ENCODE measurements around the gene PTPRN2. TPM values are rescaled to one million over a fixed set of nuclear protein-coding genes. Genes with fewer than 3 reads are reported as not detected.

The PTPRN2 gene
- total RNA-seq, 4 donors from 2014 or later = 6.6 to 10.7 (median 8.2) TPM

DNA sequence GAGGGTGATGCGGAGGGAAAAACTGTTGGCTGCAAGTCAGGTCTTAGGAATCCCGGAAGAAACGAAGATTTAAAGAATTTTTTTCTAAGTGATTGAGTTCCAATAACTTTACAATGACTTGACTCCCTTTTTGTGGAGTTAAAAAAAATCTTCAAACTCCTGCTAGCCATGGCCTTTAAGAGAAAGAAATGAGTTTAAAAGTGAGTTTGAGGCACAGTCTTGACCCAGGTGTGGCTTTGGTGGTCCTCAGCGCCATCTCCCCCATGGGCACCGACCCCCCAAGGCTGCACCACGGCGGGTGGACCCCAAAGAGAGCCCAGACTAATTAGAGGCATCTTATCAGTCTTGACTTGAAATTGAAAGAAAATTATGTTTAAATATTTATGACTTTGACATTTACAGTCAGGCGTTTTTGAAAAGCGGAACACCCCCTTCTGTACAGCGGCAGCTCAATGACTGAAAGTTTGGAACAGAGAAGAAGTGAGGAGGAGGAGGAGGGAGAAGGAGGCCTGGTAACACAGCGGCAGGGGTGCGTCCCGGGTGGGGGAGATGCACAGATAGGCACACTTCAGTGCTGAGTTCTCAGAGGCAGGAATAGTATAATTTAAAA lies 901.2 kb downstream of the PTPRN2 start:
- peak in 1 of 2 donors; percentile 1 for DNase-seq (ENCODE audit: low spot score in 2 of 2)
- WGBS, 2 donors = 21 to 28% methylated on average over 13 of the region's 13 CpGs
- Histone ChIP-seq H3K36me3 (peaks cover 0 to 11% (median 0%) of the 10 kb centered on the region in 3 donors), H3K4me3 (no peak overlapping the region), H3K27me3 (peaks cover 0 to 84% of the 10 kb centered on the region in 2 donors), H3K4me1 (peaks cover 0 to 59% (median 6%) of the 10 kb centered on the region in 4 donors), H3K9me3 (no peaks in the 10 kb centered on the region), H3K27ac (no peak overlapping the region)
- TF ChIP-seq, protein P1, sequence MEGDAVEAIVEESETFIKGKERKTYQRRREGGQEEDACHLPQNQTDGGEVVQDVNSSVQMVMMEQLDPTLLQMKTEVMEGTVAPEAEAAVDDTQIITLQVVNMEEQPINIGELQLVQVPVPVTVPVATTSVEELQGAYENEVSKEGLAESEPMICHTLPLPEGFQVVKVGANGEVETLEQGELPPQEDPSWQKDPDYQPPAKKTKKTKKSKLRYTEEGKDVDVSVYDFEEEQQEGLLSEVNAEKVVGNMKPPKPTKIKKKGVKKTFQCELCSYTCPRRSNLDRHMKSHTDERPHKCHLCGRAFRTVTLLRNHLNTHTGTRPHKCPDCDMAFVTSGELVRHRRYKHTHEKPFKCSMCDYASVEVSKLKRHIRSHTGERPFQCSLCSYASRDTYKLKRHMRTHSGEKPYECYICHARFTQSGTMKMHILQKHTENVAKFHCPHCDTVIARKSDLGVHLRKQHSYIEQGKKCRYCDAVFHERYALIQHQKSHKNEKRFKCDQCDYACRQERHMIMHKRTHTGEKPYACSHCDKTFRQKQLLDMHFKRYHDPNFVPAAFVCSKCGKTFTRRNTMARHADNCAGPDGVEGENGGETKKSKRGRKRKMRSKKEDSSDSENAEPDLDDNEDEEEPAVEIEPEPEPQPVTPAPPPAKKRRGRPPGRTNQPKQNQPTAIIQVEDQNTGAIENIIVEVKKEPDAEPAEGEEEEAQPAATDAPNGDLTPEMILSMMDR (IDR thresholded peaks at IDR 0.05) = no peak
- TF ChIP-seq POLR2A (IDR thresholded peaks at IDR 0.05) (no peak), EP300 (IDR thresholded peaks at IDR 0.05) (no peak)

DNA sequence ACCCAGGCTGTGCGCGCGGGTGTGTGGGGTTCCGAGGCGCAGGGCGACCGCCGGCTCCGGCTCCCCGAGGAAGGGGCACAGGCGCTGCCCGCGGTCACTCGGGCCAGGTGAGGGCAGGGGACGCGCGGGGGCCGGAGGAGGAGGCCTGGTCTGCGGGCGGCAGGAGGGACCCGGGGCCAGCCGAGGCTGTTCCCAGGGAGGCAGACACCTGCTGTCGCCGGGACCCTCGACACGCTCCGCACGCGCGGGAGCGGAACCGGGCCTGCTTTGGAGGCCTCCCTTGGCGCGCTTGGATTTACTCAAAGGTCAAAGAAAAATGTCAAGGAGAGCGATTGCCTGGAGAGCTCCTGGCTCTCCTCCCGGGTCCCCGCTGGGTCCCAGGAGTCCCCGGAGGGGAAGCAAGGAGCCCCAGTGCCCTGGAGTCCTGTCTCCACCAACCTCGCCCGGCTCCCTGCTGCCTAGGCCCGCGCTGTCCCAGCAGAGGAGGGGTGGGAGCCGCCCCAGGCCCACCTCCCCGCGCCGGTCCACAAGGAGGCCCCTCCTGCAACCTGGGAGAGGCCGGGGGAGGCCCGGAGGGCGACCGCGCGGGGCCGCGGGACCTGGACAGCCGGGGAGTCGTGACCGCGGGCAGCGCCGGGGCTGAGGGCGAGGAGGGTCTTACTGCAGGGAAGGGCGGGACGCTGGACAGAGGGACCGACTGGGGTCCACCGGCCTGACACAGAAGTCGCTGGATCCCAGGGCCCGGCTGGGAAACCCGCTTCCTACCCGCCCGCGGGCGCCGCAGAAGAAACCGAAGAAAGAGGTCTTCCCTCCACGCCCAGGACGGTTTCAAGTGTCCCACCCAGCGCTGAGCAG lies 902.0 kb downstream of the PTPRN2 start:
- 20 to 26% methylated on average over 33 to 52 of the region's 77 CpGs for WGBS, 2 donors
- Histone ChIP-seq H3K4me3 (no peak overlapping the region), H3K9me3 (no peaks in the 10 kb centered on the region), H3K27ac (no peak overlapping the region), H3K27me3 (peaks cover 0 to 80% of the 10 kb centered on the region in 2 donors), H3K4me1 (peaks cover 0 to 54% (median 6%) of the 10 kb centered on the region in 4 donors), H3K36me3 (peaks cover 0 to 11% (median 0%) of the 10 kb centered on the region in 3 donors)
- TF ChIP-seq POLR2A (IDR thresholded peaks at IDR 0.05) (no peak), EP300 (IDR thresholded peaks at IDR 0.05) (no peak)
- TF ChIP-seq, protein P1 (IDR thresholded peaks at IDR 0.05) = no peak
- DNase-seq (ENCODE audit: low spot score in 2 of 2) = peak in 1 of 2 donors; percentile 7

DNA sequence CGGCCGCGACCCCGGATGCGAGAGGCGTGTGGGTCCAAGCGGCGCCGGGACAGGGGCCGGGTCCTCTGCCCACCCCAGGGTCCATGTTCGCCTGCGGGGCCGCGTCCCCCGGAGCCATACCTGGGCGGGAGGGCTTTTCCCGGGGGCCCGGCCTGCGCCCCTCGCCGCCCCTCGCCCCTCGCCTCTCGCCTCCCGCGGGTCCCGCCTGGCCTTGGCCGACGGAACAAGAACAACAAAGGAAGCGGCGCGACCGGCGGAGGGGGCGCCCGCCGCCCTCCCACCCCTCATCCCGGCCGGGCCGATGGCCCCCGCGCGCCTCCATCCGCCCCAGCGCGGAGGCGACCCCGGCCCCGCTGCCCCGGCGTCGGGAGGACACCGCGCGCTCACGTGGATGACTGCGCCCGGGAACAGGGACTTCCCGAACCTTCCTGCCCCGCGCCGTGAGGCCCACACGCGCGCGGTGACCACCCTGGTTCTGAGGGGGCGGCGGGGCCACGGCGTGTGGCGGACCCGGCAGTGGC lies 902.7 kb downstream of the PTPRN2 start:
- Histone ChIP-seq H3K4me1 (peaks cover 0 to 48% (median 4%) of the 10 kb centered on the region in 4 donors), H3K27ac (no peak overlapping the region), H3K36me3 (peaks cover 0 to 11% (median 0%) of the 10 kb centered on the region in 3 donors), H3K27me3 (peaks cover 0 to 77% of the 10 kb centered on the region in 2 donors), H3K4me3 (peak overlapping the region in 1 of 4 donors; percentile 43), H3K9me3 (no peaks in the 10 kb centered on the region)
- TF ChIP-seq, protein P1 (IDR thresholded peaks at IDR 0.05) = no peak
- TF ChIP-seq EP300 (IDR thresholded peaks at IDR 0.05) = no peak
- no peak for TF ChIP-seq POLR2A (IDR thresholded peaks at IDR 0.05)
- DNase-seq (ENCODE audit: low spot score in 2 of 2) = peak in 1 of 2 donors; percentile 1
- 1% methylated on average over 25 of the region's 72 CpGs; no CpG with 5 or more reads in 1 of the 2 donors for WGBS, 2 donors

DNA sequence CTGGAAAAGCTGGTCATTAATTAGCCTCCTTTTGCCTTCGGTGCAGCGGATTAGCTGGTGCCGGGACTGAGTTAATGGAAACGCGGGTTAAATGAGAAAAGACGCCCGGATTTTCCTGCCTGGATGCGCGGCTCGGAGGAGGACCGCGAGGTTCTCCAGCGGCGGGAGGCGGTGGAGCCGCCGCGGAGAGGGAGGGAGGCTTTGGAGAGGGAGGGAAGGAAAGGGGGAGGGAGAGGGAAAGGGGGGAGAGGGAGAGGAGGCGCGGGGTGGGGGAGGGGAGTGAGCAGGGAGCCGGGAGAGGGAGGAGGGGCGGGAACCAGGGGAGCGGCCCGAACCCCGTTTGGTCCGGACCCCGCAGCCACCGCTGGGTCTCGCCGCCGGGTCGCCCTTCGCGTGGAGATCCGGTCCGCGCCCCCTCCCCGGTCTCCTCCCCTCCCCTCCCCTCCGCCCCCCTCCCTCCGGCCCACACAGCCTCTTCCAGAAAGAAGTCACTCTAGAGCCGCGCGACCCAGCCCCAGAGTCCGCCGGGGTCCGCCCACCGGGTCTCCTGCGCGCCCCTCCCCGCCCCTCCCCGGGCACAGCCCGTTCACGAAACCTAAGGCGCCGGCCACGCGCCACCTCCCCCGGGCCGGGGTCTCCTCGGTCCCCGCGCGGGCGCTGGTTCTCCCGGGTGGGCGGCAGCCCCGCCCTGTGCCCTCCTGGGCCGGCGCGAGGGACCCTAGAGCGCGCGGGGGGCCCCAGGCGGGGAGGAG lies 903.3 kb downstream of the PTPRN2 start:
- H3K27ac ChIP-seq = no peak overlapping the region
- DNase-seq (ENCODE audit: low spot score in 2 of 2) = peak in 1 of 2 donors; percentile 2
- no peak for TF ChIP-seq POLR2A (IDR thresholded peaks at IDR 0.05)
- TF ChIP-seq, protein P1 (IDR thresholded peaks at IDR 0.05) = no peak
- no peak for TF ChIP-seq EP300 (IDR thresholded peaks at IDR 0.05)
- H3K9me3 ChIP-seq = no peaks in the 10 kb centered on the region
- peaks cover 0 to 11% (median 0%) of the 10 kb centered on the region in 3 donors for H3K36me3 ChIP-seq
- WGBS, 2 donors = 2% methylated on average over 30 to 40 of the region's 74 CpGs
- peaks cover 0 to 70% of the 10 kb centered on the region in 2 donors for H3K27me3 ChIP-seq
- H3K4me1 ChIP-seq = peaks cover 0 to 42% (median under 1%) of the 10 kb centered on the region in 4 donors
- peak overlapping the region in 1 of 4 donors; percentile 43 for H3K4me3 ChIP-seq
